Pancreas (tissue), 10 donors: Measurements from ENCODE around the gene LINGO4. TPM values are rescaled to one million over a fixed set of nuclear protein-coding genes. Genes with fewer than 3 reads are reported as not detected.

Source experiments
- ATAC-seq, 4 donors: fragments of 200-7000 bp; cut with Tn5 transposase; one replicate each; pipeline versions ENCODE4 v1.8.0 to v1.9.1; 2020; ENCODE audit warnings: mild to moderate bottlenecking in 4 of 4, moderate library complexity in 4 of 4
- DNase-seq, 6 donors: peaks; one replicate each; pipeline ENCODE4 v3.0.0-alpha.2; 2020
- FAIRE-seq: peaks from 2 replicates; lab custom pipeline; 2012; peaks lifted over from hg19 to GRCh38; lab: Jason Lieb, UNC
- H3K27ac ChIP-seq, 4 donors: fragments of 200-600 bp; sonication (generic); 1 replicate in 3 of 4; 2 replicates in 1 of 4; pipeline versions ENCODE4 v1.5.0 to v1.8.0; 2020
- H3K27me3 ChIP-seq, 4 donors: fragments of 200-600 bp; one replicate each; pipeline ENCODE4 v1.8.0; 2021
- H3K36me3 ChIP-seq, 3 donors: fragments of 200-600 bp; sonication (generic) in 1 of 3; one replicate each; pipeline versions ENCODE4 v1.5.0 to v1.8.0; 2020 to 2021
- H3K4me1 ChIP-seq, 3 donors: fragments of 200-600 bp; one replicate each; pipeline ENCODE4 v1.8.0; 2021
- H3K4me3 ChIP-seq, 4 donors: fragments of 200-600 bp; sonication (generic) in 2 of 4; one replicate each; pipeline versions ENCODE4 v1.5.0 to v1.8.0; 2020 to 2021
- H3K9me3 ChIP-seq, 4 donors: fragments of 200-600 bp; one replicate each; pipeline ENCODE4 v1.8.0; 2021
- WGBS, 2 donors: extraction: QIAGEN DNeasy Blood & Tissue Kit; methylation state at CpG; one replicate each; pipeline ENCODE4 v1.1.7; 2013; 5-methylcytosine and 5-hydroxymethylcytosine counted together
- intact Hi-C, 3 donors: fragments of 100-400 bp; cut with DNase I; formaldehyde crosslinking; loops; one replicate each; pipeline versions ENCODE4 v1.11.1 to v1.14.2; 2022
- polyA plus RNA-seq, 2 donors: library from polyadenylated mRNA; stranded (reverse); fragments of 200-250 nt; gene quantifications; one replicate each; pipeline ENCODE4 v1.2.3, GENCODE V29; 2013
- total RNA-seq, 6 donors: library from RNA; stranded (reverse); fragmentation: NEBNext Ultra II Directional in 4 of 6; extraction: Animal tissue kit (Norgen Biotek cat#: 25700) in 4 of 6; gene quantifications; one replicate each; pipeline versions ENCODE4 v1.2.1 to v1.2.4, GENCODE V29; 2021 to 2023
- TF ChIP-seq, protein P1 (sequence below), 4 donors: fragments of 200-600 bp; sonication (generic) in 3 of 4; IDR thresholded peaks; one replicate each; pipeline versions ENCODE4 v1.5.0 to v1.8.0; 2021; ENCODE audit warnings: antibody characterized with exemption in 4 of 4
- donor health status: healthy with polysubstance abuse.
- donor health status: DM: no; HTN: no; CAD: no; lungs with moderate emphysema.
- donor health status: DM: no; HTN: no; CAD: no.
- donor health status: control.
- donor health status: control.
- donor health status: Bipolar disorder and iron deficiency.
- donor health status: DM: yes; HTN: yes; CAD: no.
- donor health status: DM: no; HTN: no; CAD: no.
- donor health status: DM: no; HTN: no; CAD: no.
- donor health status: DM: yes; HTN: yes; CAD: no.

The LINGO4 gene
- total and polyA plus RNA-seq, 8 donors = 0.15 to 0.89 (median 0.29) TPM

DNA sequence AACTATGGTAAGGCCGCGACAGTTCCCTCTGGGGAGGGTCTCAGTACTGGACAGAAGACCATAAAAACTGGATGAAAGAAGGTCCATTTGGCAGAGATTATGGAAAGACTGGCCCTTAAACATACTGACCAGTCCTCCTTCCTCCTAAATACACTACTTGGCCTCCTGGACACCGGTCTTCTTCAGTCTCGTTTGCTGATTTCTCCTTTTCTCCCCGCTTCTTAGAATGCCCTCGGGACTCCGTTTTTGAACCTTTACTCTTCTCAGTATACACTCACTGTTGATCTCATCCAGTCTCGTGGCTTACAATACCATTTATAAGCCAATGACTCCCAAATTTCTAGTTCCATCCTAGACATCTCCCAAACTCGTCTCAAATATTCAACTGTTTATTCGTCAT, 41.2 kb downstream of the LINGO4 start:
- ATAC-seq (peak in 2 of 4 donors; percentile 10 to 31), FAIRE-seq (no peak), DNase-seq (no peak)
- Histone ChIP-seq H3K36me3 (peaks cover 0 to 14% (median 10%) of the 10 kb centered on the region in 3 donors), H3K9me3 (no peaks in the 10 kb centered on the region), H3K27ac (peak overlapping the region; percentile 66 to 85 (median 81)), H3K4me3 (peak overlapping the region; percentile 42 to 81 (median 67)), H3K27me3 (no peaks in the 10 kb centered on the region), H3K4me1 (peaks cover 3 to 16% (median 4%) of the 10 kb centered on the region in 3 donors)
- intact Hi-C loops = no loop called here
- 39% methylated on average over 10 of the region's 10 CpGs for WGBS, 2 donors
- TF ChIP-seq, protein P1, sequence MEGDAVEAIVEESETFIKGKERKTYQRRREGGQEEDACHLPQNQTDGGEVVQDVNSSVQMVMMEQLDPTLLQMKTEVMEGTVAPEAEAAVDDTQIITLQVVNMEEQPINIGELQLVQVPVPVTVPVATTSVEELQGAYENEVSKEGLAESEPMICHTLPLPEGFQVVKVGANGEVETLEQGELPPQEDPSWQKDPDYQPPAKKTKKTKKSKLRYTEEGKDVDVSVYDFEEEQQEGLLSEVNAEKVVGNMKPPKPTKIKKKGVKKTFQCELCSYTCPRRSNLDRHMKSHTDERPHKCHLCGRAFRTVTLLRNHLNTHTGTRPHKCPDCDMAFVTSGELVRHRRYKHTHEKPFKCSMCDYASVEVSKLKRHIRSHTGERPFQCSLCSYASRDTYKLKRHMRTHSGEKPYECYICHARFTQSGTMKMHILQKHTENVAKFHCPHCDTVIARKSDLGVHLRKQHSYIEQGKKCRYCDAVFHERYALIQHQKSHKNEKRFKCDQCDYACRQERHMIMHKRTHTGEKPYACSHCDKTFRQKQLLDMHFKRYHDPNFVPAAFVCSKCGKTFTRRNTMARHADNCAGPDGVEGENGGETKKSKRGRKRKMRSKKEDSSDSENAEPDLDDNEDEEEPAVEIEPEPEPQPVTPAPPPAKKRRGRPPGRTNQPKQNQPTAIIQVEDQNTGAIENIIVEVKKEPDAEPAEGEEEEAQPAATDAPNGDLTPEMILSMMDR (IDR thresholded peaks at IDR 0.05) = no peak

DNA sequence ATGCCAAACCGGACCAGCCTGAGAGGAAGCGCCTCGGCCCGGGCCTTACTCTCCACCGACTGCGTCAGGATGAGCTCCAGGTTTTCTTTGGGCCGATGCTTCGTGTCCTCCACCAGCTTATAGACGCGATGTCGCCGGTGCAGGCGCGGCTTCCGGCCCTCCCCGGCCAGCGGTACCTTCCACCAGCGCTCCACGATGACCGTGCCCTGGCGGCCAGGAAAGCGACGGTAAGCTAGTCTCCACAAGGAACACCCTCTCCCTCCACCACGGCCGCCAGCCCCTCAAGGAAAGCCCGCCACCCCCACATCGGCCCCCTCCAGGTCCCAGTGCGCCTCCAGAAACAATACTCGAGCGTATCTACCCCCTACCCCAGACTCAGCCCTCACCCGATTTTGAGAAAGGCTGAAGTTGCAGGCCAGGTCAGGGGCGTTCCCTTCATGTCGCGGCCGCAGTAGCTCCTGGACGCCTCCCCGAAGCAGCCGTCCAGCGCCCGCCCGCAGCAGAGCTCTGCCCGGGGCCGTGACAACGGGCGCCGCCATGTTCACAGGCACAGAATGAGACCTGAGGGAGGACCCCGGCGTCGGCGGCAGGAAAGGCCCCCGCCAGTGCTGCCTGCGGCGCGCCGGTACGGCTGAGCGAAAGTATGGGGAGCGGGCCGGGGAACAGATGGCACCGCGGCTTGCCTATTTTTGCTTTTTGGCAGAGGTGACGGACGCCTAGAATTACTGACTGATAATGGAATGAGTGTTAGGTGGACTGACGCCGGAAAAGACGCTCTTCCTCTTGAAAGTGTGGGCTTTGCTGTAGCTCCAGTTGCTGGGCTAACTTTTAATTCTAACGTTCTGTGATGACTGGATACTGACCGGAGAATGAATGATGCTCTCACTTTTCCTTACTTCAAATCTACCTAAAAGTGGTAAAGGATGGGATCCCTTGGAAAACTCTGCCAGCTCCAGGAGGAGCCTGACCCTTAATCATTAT, 42.0 kb downstream of the LINGO4 start, which contains the start of gene MRPL9:
Gene MRPL9, minus strand, starts transcription at position 556 of the 981 bp plus-strand sequence. Its CDS starts 17 bp downstream, at position 539.
- DNase-seq (peak; percentile 77 to 95 (median 83)), ATAC-seq (peak; percentile 97 to 99 (median 99)), FAIRE-seq (no peak)
- WGBS, 2 donors = 0% methylated on average over 66 to 68 of the region's 68 CpGs
- H3K4me1 ChIP-seq = peaks cover 3 to 16% (median 4%) of the 10 kb centered on the region in 3 donors
- H3K36me3 ChIP-seq = peaks cover 0 to 17% (median 10%) of the 10 kb centered on the region in 3 donors
- no peaks in the 10 kb centered on the region for H3K9me3 ChIP-seq
- TF ChIP-seq, protein P1 (IDR thresholded peaks at IDR 0.05) = no peak
- H3K4me3 ChIP-seq = peak within 1 kb of the TSS; percentile 42 to 81 (median 67)
- no peaks in the 10 kb centered on the region for H3K27me3 ChIP-seq
- intact Hi-C loops = no loop called here
- H3K27ac ChIP-seq = peak within 1 kb of the TSS; percentile 66 to 85 (median 81)

DNA sequence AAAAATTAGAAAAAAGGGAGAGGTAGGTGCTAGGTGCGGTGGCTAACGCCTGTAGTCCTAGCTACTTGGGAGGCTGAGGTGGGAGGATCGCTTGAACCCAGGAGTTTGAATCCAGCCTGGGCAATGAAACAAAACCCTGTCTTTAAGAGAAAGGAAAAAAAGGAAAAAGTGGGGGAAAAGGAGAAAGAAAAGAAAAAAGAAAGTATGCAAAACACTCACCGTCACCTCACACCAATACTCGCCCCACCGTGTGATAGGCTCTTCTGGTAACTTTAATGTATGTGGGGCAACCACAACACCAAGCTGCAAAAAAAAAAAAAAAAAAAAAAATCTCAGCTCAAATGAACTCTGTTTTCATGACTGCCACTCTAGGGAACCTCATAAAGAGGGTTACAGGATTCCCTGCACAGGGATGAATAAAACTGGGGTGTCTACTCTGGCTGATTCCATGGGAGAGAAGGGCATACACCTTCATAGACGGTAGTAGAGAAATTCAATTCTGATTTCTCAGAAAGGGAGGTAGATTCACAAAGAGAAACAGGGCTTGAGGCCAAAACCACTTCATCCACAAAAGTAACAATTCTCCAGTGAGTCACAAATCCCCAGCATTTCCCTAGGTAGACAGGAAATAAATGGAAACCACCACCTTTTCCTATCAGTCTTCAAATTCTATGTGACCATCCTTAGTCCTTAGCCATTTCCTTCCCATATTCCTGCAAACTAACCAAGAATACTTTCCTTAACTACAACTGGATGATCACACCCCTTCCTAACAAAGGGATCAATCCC, 44.4 kb downstream of the LINGO4 start:
- ATAC-seq (no peak), FAIRE-seq (no peak), DNase-seq (no peak)
- H3K4me1 ChIP-seq = peaks cover 3 to 10% (median 4%) of the 10 kb centered on the region in 3 donors
- H3K27ac ChIP-seq = no peak overlapping the region
- H3K9me3 ChIP-seq = no peaks in the 10 kb centered on the region
- peaks cover 0 to 20% (median 10%) of the 10 kb centered on the region in 3 donors for H3K36me3 ChIP-seq
- 79 to 89% methylated on average over 7 of the region's 7 CpGs for WGBS, 2 donors
- no peak overlapping the region for H3K4me3 ChIP-seq
- intact Hi-C loops = no loop called here
- no peaks in the 10 kb centered on the region for H3K27me3 ChIP-seq
- TF ChIP-seq, protein P1 (IDR thresholded peaks at IDR 0.05) = no peak

DNA sequence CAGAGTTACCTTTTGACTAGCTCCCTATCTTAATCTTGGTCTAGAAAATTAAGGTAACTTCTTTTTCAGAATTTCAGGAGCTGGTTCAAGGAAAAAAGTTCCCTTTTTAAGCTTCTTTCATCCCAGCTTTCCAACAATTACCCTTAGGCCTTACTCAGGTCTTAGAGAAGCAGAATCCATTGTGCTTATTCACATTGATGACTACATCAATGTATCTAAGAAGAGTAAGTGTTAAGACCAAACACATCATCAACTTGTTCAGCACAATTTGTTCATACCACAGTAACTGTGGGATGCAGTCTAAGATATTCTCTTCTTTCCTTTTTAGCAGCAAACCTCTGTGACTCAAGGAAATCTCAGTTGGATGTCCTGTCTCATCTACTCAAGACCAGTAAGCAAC, 46.0 kb downstream of the LINGO4 start:
- TF ChIP-seq, protein P1 (IDR thresholded peaks at IDR 0.05) = no peak
- DNase-seq (no peak), FAIRE-seq (no peak), ATAC-seq (no peak)
- Histone ChIP-seq H3K4me3 (no peak overlapping the region), H3K4me1 (peaks cover 3 to 7% (median 4%) of the 10 kb centered on the region in 3 donors), H3K9me3 (no peaks in the 10 kb centered on the region), H3K27me3 (no peaks in the 10 kb centered on the region), H3K36me3 (peaks cover 0 to 20% (median 10%) of the 10 kb centered on the region in 3 donors), H3K27ac (no peak overlapping the region)
- intact Hi-C loops = no loop called here
